Ectodermal cell (in vitro differentiated cells): ENCODE results near the gene SLC6A8.
"Not testable (repeated sequence)": the region's sequence is repeated elsewhere in the genome, so short reads cannot be mapped to it uniquely, and the experiment has no call there.

Experiments used
- H3K27ac ChIP-seq: 2 replicates; pipeline ENCODE4 v1.7.0; 2013; ENCODE audit warnings: mild to moderate bottlenecking, low read depth, low read length; ENCODE audit not compliant: insufficient read depth, poor library complexity, severe bottlenecking
- H3K27me3 ChIP-seq: 2 replicates; pipeline ENCODE4 v1.7.0; 2013; ENCODE audit warnings: mild to moderate bottlenecking, low read length; ENCODE audit not compliant: insufficient read depth, control insufficient read depth, poor library complexity, severe bottlenecking
- H3K36me3 ChIP-seq: one replicate; pipeline ENCODE4 v1.7.0; 2013; ENCODE audit warnings: low read length; ENCODE audit not compliant: control insufficient read depth, insufficient read depth
- H3K4me1 ChIP-seq: one replicate; pipeline ENCODE4 v1.7.0; 2013; ENCODE audit warnings: low read length; ENCODE audit not compliant: control insufficient read depth, insufficient read depth
- H3K4me3 ChIP-seq: 2 replicates; pipeline ENCODE4 v1.7.0; 2013; ENCODE audit warnings: low read depth, low read length, control low read depth; ENCODE audit not compliant: insufficient read depth
- H3K9me3 ChIP-seq: 2 replicates; pipeline ENCODE4 v1.7.0; 2013; ENCODE audit warnings: mild to moderate bottlenecking, low read length, moderate library complexity; ENCODE audit not compliant: control insufficient read depth
- WGBS, 2 experiments: methylation state at CpG; one replicate each; pipeline ENCODE4 v1.1.7; 2013; ENCODE audit warnings: missing lambda C conversion rate in 2 of 2; 5-methylcytosine and 5-hydroxymethylcytosine counted together

The SLC6A8 gene

GRCh38 chrX:153725832-153726285 lies 38.1 kb downstream of the SLC6A8 start:
- no peaks in the 10 kb centered on the region for H3K27me3 ChIP-seq
- H3K36me3 ChIP-seq = no peaks in the 10 kb centered on the region
- 92 to 94% methylated on average over 35 of the region's 35 CpGs for WGBS, 2 experiments
- no peaks in the 10 kb centered on the region for H3K9me3 ChIP-seq
- no peak overlapping the region for H3K4me3 ChIP-seq
- H3K27ac ChIP-seq = no peak overlapping the region
- peaks cover 9% of the 10 kb centered on the region for H3K4me1 ChIP-seq

DNA sequence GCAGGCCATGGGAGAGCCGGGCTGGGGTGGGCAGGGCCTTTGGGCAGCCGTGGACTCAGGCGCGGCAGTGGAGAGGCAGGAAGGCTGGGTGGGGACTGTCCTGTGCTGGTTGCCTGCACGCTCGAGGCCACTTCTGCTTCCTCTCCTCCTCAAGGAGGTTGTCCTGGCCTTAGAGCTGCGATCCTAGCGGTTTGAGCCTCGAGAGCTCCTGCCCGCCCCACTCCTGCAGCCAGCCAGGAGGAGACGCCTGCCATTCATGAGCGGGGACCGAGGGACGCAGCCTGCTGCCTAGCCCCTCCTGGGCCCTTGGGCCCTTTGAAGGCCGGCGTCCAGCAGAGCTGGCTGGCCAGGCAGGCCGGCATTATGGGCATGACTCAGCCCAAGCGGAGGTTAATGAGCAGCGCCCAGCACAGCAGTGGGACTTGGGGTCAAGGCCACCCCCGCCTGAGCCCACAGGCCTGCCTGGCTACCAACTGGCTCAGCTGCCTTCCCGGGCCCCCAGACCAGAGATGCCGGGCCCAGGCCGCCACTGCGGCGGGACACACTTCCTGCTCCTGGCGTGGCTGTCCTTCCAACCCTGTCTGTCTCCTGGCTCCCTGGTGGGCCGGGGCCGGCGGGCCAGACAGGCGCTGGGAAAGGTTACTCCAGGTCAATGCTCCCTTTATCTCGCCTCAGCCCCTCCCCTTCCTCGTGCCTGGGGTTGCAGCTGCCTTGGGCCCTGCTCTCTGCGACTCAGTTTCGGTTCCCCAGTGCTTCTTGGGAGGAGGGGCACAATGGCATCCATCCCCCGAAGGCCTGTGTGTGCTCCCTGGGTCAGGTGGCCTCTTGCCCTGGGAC lies 38.8 kb downstream of the SLC6A8 start:
- no peak overlapping the region for H3K27ac ChIP-seq
- no peaks in the 10 kb centered on the region for H3K9me3 ChIP-seq
- H3K4me3 ChIP-seq = no peak overlapping the region
- H3K36me3 ChIP-seq = no peaks in the 10 kb centered on the region
- H3K4me1 ChIP-seq = peaks cover 9% of the 10 kb centered on the region
- no peaks in the 10 kb centered on the region for H3K27me3 ChIP-seq
- 26 to 28% methylated on average over 35 of the region's 35 CpGs for WGBS, 2 experiments

DNA sequence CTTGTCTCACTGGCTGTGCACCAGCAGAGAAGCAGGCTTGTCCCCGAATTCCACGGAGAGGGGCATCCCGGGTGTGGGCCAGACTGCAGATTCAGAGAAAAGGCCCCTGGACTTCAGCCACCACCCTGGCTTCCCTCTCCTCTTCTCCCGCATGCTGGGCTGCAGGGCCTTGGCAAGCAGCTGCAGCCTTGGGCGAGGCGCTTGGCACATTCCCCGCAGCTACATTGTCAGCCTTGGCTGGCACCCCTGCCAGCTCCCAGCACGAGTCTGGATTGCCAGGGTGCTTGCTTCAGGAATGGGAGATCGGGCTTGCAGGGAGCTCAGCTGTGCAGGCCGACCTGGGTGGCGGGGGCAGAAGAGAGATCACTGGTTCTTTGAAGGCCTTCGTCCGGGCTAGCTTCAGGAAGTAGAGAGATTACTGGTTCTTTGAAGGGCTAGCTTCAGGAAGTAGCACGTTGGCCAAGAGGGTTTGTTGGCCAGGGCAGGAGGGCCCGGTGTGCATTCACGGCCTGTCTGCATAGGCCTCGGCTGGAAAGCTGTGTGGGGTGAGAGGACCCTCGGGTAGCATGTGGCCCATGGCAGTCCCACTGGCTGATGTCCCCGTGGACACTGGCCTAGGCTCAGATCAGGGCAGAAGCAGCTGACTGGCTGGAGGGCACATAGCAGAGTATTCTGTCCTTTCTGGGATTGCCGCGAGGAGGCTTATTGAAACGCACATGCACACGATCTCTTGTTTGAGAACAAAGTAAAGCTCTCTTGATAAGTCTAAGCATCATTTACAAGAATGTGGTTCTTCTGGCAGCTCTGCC lies 39.6 kb downstream of the SLC6A8 start:
- Histone ChIP-seq H3K4me3 (no peak overlapping the region), H3K27ac (no peak overlapping the region)

GRCh38 chrX:153728095-153728494 lies 40.4 kb downstream of the SLC6A8 start:
- peaks cover 3% of the 10 kb centered on the region for H3K4me1 ChIP-seq
- 92 to 96% methylated on average over 6 of the region's 6 CpGs for WGBS, 2 experiments

More for the DNA sequence above, 39.6 kb downstream of the SLC6A8 start:
- Histone ChIP-seq H3K9me3 (no peaks in the 10 kb centered on the region), H3K36me3 (no peaks in the 10 kb centered on the region), H3K27me3 (no peaks in the 10 kb centered on the region), H3K4me1 (peaks cover 9% of the 10 kb centered on the region)
- WGBS, 2 experiments = 79 to 81% methylated on average over 23 of the region's 23 CpGs

DNA sequence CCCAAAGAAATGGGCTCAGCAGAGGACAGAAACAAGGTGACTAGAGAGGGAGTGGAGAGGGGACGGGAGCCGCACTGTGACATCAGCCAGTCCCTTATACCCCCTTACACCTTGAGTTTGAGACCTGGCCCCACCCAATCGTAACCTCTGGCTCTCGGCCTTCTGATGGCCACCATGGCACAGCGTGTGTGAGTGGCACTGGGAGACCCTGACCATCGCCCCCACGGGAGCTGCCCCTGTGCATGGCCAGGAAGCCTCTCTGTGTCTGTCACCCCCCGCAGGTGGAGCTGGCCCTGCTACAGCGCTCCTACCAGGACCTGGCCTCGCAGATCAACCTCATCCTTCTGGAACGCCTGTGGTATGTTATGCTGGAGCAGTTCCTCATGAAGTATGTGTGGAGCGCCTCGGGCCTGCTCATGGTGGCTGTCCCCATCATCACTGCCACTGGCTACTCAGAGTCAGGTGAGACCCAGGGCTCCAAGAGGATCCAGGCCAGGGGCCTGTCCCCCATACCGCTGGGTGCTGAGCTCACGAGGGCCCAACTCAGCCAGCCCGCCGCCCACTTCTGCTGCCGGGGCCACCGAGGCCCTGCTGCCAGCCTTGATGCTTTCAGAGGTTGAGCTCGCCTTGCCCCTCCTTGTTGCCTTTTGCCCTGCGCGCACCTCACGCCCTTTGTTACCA lies 41.4 kb downstream of the SLC6A8 start:
- Histone ChIP-seq H3K4me1 (peaks cover 3% of the 10 kb centered on the region), H3K4me3 (no peak overlapping the region), H3K36me3 (no peaks in the 10 kb centered on the region), H3K9me3 (no peaks in the 10 kb centered on the region), H3K27ac (no peak overlapping the region), H3K27me3 (no peaks in the 10 kb centered on the region)
- WGBS, 2 experiments = 96% methylated on average over 23 of the region's 23 CpGs

More at GRCh38 chrX:153728095-153728494, 40.4 kb downstream of the SLC6A8 start:
- no peaks in the 10 kb centered on the region for H3K36me3 ChIP-seq
- H3K4me3 ChIP-seq = no peak overlapping the region
- no peak overlapping the region for H3K27ac ChIP-seq
- H3K27me3 ChIP-seq = no peaks in the 10 kb centered on the region
- H3K9me3 ChIP-seq = no peaks in the 10 kb centered on the region

GRCh38 chrX:153730115-153730514 lies 42.4 kb downstream of the SLC6A8 start:
- H3K36me3 ChIP-seq = not testable (repeated sequence)
- 93 to 94% methylated on average over 23 of the region's 23 CpGs for WGBS, 2 experiments

GRCh38 chrX:153731117-153731844 lies 43.6 kb downstream of the SLC6A8 start:
- H3K9me3 ChIP-seq = no peaks in the 10 kb centered on the region
- H3K36me3 ChIP-seq = no peaks in the 10 kb centered on the region
- H3K4me1 ChIP-seq = peaks cover 3% of the 10 kb centered on the region
- H3K4me3 ChIP-seq = no peak overlapping the region
- no peaks in the 10 kb centered on the region for H3K27me3 ChIP-seq
- WGBS, 2 experiments = 94% methylated on average over 5 to 6 of the region's 6 CpGs
- H3K27ac ChIP-seq = no peak overlapping the region

More at GRCh38 chrX:153730115-153730514, 42.4 kb downstream of the SLC6A8 start:
- H3K4me1 ChIP-seq, H3K27ac ChIP-seq, H3K4me3 ChIP-seq, H3K27me3 ChIP-seq, H3K9me3 ChIP-seq: not testable (repeated sequence)

- peaks cover 3% of the 10 kb centered on the region for H3K4me1 ChIP-seq
- no peaks in the 10 kb centered on the region for H3K27me3 ChIP-seq
- no peaks in the 10 kb centered on the region for H3K36me3 ChIP-seq
- H3K27ac ChIP-seq = no peak overlapping the region
- WGBS, 2 experiments = 93 to 95% methylated on average over 3 of the region's 3 CpGs
- H3K9me3 ChIP-seq = no peaks in the 10 kb centered on the region
- no peak overlapping the region for H3K4me3 ChIP-seq
These were observed 44.1 kb downstream of the SLC6A8 start for GRCh38 chrX:153731845-153732215.

DNA sequence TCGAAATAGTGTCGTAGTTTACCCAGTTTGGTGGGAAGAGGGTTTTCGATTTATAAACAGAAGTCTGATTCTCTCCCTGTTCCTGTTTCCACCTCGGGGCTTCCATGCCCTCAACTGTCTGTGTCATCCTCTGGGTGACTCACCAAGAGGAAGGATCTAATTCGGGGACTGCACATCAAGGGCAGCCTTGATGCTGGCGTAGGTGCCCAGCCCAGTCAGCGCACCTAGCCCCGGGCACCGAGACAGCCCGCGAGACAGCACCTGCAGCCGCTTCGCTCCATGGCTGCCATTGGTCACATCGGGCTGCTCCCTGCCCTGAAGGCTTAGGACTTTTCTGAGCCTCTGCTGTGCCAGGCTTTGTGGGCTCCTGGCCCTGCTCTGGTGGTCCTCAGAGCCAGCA lies 44.7 kb downstream of the SLC6A8 start:
- no peak overlapping the region for H3K27ac ChIP-seq
- 95 to 97% methylated on average over 14 of the region's 14 CpGs for WGBS, 2 experiments
- no peaks in the 10 kb centered on the region for H3K27me3 ChIP-seq
- H3K9me3 ChIP-seq = no peaks in the 10 kb centered on the region
- H3K4me3 ChIP-seq = no peak overlapping the region
- no peaks in the 10 kb centered on the region for H3K36me3 ChIP-seq
- no peaks in the 10 kb centered on the region for H3K4me1 ChIP-seq
